Activated CD8-positive, alpha-beta memory T cell treated with anti-CD3 and anti-CD28 coated beads for 1 hour (primary cell): ENCODE data around the gene MROH9.

Experiments used
- DNase-seq, 2 donors: peaks; one replicate each; pipeline ENCODE4 v3.0.0-alpha.2; 2020; ENCODE audit warnings: low read depth in 1 of 2; ENCODE audit errors: extremely low read depth in 1 of 2

MROH9 gene

GRCh38 chr1:170964506-170964905 lies 29.2 kb downstream of the MROH9 start:
- DNase-seq, result no peak

DNA sequence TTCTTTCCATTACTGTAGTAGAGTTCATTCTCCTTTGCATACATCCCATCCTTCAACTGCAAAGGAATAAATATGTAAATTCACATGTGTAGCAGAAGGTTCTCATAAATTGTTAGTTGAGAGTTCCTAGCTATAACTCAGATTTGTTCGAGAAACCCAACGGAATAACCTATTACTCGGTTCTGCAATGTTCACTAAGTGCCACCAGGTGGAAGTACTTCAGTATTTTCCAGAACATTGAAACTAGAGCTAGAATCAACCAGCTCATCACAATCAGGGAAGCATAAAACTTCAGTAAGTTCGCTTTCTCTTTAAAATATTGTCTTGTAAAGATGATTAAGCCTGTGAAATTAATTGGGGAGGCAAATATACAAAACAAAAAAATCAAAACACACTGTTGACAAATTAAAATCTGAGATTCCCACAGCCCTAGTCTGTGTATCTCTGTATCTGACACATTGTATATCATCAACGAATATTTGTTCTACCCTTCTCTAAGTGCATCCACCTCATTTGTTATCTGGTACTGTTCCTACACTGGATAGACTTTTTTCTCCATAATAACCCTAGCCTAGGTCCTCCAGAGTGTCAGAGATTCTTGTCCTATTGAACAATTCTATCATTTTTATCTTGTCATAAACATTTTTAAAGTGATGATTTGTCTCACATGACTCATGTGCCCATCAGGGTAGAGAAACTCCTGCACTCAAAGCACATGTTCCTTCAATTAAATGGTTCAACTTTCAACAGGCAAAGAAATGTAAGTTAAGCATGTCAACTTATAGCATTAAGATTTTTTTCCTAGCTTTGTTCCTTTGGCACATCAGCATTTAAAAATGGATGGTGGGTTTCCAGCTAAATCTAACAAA lies 31.9 kb downstream of the MROH9 start:
- no peak for DNase-seq

DNA sequence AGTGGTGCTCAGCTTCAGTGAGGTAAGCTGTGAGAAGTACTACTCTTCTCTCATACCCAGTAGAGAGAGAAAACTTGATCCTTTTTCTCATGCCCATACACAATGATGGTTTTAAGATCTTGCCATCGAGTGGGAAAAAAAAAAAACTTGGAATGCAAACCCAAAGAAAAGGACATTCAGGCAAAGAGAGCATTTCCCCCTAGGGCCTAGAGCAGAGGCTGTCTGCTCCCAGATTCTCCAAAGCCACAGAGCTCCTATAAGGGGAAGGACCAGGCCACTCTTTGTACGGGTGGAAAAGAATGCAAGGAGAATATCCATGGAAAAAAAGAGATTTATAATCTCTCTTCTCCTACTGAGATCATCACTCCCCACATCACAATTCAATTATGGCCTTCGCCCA lies 34.9 kb downstream of the MROH9 start:
- no peak for DNase-seq

DNA sequence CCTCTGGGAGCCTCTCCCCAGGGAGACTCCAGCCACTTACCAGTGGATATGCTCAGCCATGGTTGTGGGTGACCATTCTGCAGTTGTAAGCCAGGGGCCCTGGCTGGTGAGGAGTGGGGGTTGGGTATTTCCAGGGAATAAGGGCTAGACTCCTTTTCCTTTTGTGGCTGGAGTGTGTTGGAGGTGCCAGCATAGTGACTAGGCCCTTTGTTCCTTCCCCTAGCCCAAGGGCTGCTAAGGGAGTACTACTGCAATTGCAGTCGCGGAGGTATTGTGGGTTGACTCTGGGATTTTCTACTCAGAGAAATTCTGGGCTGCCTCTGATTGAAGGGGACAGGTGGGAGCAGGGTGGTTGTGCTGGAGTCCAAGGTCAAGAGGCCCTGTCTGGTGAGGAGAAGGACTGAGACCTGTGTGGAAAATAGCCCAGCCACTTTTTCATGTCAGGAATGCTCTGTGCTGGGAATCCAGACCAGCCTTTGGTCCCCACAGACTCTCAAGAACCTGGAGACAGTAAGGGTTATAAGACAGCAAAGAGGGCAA lies 43.1 kb downstream of the MROH9 start:
- no peak for DNase-seq

GRCh38 chr1:170985406-170985805 lies 50.1 kb downstream of the MROH9 start:
- no peak for DNase-seq

DNA sequence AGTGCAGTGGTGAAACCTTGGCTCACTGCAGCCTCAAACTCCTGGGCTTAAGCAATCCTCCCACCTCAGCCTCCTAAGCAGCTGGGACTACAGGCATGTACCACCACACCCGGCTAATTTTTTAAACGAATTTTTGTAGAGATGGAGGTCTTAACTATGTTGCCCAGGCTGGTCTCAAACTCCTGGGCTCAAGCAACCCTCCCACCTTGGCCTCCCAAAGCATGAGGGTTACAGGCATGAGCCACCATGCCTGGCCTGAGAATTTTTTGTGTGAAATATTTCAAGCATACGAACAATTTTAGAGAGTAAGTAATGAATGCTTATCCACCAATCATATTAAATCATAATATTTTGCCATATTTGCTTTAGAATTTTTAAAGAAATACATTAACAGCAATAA lies 51.6 kb downstream of the MROH9 start:
- DNase-seq, result no peak

- DNase-seq, result no peak
Observed at GRCh38 chr1:170987424-170987823, 52.1 kb downstream of the MROH9 start.

DNA sequence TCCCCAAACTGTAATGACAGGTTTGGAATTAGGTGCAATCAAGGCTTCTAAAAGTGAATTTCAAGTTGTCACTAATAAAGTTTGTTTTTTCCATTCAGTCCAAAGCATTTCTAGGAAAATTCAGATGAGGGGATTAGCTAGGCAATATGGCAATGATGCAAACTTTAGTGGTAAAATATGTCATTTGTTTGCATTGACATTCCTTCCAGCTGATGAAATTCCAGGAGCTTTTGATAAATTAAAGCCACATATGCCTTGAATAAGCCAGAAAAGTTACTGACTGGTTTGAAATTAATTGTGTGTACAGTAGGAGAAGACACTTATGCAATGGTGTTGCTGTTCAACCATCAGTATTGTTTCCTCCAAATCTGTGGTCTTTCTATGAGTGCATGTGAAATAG lies 57.8 kb downstream of the MROH9 start:
- DNase-seq, result no peak

GRCh38 chr1:170993717-170994116 lies 58.4 kb downstream of the MROH9 start:
- DNase-seq, result no peak

GRCh38 chr1:171014880-171015279 lies 79.5 kb downstream of the MROH9 start:
- no peak for DNase-seq

DNA sequence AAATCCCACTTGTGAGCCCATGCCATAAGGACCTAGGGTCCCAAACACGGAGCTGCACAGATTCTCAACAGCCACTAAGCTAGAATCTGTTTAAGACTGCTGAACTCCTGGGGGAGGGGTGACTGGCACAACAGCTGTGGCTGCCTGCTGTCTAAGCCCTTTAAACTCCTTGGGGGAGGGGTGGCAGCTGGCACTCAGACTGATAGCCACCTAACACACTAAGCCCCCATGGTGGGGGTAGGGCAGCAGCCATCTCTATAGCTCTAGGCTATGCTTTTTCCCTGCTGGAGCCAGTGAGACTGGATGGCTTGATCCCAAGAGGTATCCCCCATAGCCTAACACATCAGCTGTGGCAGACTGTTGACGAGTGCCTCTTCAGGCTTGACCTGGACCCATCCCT lies 82.1 kb downstream of the MROH9 start:
- DNase-seq, result no peak

DNA sequence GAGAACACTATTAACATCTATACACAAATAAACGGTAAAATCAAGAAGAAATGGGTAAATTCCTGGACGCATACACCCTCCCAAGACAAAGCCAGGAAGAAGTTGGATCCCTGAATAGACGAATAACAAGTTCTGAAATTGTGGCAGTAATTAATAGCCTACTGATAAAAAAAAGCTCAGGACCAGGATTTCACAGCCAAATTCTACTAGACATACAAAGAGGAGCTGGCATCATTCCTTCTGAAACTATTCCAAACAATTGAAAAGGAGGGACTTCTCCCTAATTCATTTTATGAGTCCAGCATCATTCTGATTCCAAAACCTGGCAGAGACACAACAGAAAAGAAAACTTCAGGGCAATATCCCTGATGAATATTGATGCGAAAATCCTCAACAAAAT lies 84.6 kb downstream of the MROH9 start:
- DNase-seq, result no peak

DNA sequence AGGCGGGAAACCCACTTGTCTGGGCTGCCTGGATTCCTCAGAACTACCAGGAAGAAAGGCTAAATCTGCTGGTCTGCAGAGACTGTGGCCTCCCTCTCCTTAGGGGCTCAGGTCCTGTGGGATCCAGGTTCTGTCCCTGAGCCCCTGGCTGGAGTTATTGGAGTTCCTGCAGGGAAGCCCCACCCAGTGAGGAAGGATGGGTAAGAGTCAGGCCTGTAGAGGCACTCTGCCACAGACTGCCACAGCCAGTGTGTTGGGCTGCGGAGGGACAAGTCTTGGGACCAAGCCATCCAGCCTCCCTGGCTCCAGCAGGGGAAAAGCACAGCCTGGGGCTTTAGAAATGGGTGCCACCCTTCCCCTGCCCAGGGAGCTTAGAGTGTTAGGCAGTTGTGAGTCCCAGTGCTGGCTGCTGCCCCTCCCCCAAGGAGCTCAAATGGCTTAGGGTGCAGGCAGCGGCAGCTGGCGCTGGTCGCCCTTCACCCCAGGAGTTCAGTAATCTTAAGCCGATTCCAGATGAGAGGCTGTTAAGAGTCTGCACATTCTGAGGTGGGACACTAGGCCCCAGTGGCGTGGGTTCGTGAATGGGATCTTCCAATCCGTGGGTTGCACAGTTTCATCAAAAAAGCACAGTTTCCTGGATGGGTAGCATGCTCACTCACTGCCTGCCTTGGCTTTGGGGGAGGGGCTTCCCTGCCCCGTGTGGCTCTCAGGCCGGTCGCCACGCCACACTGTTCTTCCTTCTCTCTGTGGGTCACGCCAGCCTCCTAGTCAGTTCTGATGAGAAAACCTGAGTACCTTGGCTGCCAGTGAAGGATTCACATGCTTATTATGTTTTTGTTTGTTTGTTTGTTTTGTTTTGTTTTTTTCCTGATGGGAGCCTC lies 97.7 kb downstream of the MROH9 start:
- no peak for DNase-seq

- DNase-seq, result no peak
Observed at GRCh38 chr1:171037626-171038025, 102.3 kb downstream of the MROH9 start.

- DNase-seq, result no peak
Observed at GRCh38 chr1:171038284-171038683, 103.0 kb downstream of the MROH9 start.

GRCh38 chr1:171048014-171048413 lies 112.7 kb downstream of the MROH9 start:
- no peak for DNase-seq

DNA sequence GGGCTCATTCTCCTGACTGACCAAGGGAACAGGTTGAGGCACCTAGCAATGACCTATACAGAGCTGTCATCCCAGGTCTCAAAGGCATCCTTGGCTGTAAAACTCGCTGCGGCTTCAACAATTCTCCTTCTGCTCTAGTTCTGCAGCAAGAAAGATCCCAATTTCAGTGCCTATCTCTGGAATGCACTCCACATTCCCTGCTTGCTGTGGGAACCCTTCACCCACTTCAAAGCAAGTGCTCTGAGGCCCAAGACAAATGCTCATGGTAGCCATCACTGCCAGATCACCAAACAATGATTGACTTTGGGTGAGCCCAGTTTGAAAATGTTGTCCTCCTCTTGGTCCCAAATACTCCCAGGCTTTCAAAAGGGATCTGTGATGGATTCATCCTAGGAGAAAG lies 117.6 kb downstream of the MROH9 start:
- DNase-seq, result no peak

DNA sequence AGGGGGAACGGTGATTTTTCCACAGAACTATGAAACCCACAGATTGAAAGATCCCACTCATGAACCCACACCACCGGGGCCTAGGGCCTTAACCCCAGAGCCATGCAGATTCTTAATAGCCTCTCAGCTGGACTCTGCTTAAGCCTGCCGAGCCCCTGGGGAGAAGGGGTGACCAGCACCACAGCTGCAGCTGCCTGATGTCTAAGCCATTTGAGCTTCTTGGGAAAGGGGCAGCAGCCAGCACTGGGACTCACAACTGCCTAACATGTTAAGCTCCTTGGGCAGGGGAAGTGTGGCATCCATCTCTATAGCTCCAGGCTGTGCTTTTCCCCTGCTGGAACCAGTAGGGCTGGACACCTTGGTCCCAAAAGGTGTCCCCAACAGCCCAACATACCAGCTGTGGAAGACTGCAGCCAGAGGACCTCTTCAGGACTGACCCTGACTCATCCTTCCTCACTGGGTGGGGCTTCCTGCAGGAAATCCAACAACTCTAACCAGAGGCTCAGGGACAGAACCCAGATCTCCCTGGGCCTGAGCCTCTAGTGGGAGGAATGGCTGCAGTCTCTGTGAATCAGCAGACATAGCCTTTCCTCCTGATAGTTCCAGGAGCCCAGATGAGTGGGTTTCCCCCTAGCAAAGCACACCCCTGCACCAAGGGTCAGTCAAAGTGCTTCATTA lies 120.8 kb downstream of the MROH9 start:
- DNase-seq, result no peak

- DNase-seq, result no peak
Observed at GRCh38 chr1:171061425-171062143, 126.2 kb downstream of the MROH9 start.

DNA sequence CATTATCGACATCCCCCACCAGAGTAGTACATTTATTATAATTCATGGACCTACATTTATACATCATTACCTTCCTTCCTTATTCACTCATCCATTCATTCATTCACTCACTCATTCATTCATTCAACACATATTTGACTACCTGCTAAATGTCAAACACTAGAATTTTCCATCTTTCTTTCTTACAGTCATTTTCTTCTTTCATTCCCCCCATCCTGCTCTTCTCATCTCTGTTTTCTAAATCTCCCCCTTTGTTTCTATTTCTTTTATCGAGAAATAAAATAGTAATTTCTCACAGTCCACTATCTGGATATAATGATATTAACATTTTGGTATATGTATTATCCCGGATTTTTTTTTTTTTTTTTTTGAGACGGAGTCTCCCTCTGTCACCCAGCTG lies 127.6 kb downstream of the MROH9 start:
- no peak for DNase-seq

DNA sequence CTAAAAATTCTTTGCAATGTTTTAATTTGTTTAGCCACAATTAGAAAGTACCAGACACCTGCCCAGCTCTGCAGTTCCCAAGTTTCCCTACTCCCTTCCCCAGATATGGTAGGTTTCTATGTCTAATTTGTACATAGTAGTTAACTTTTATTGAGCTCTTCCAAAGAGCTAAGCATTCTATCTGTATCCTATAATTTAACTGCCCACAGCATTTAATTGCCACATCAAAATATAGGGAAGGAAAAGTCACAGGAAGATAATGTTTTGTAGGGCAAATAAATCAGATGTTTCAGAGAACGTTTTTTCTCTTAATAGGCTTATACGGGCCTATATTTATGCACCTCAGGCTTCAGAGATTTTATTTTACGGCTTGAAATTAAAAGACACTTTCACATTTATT lies 139.7 kb downstream of the MROH9 start:
- DNase-seq, result no peak
